GM18502 (cell line): Measurements from ENCODE around the gene SIRT1.
"Not testable (repeated sequence)": the region's sequence is repeated elsewhere in the genome, so short reads cannot be mapped to it uniquely, and the experiment has no call there.

ENCODE experiments used
- ATAC-seq: cut with Tn5 transposase; IDR thresholded peaks from one replicate; pipeline ENCODE4 v1.9.1; 2021; ENCODE audit warnings: mild to moderate bottlenecking; ENCODE audit not compliant: unreplicated experiment, poor library complexity

Gene SIRT1

GRCh38 chr10:67943917-67944316, 59.5 kb downstream of the SIRT1 start:
- no peak for ATAC-seq

GRCh38 chr10:67955614-67956013, 71.2 kb downstream of the SIRT1 start:
- no peak for ATAC-seq

GRCh38 chr10:67959839-67960476, 75.5 kb downstream of the SIRT1 start:
- no peak for ATAC-seq

- no peak for ATAC-seq
Measured at GRCh38 chr10:67965456-67965855, 81.0 kb downstream of the SIRT1 start.

GRCh38 chr10:67966035-67966434, 81.6 kb downstream of the SIRT1 start:
- ATAC-seq, result not testable (repeated sequence)
